Measurements from ENCODE around the gene TMEM205.

Gene TMEM205

GRCh38 chr19:11359421-11359820, 13.4 kb upstream of the TMEM205 start:
- Histone ChIP-seq H3K79me2 (ENCODE audit: control insufficient read depth, low read length) (no peaks in the 10 kb centered on the region), H3K9me3 (ENCODE audit: control insufficient read depth, insufficient read depth, low read length) (no peaks in the 10 kb centered on the region), H4K20me1 (ENCODE audit: control insufficient read depth, insufficient read depth, low read depth, low read length) (no peaks in the 10 kb centered on the region), H3K9me2 (replicated peaks; ENCODE audit: control insufficient read depth, low read length) (no peaks in the 10 kb centered on the region), H3K4me2 (ENCODE audit: low read length) (no peak overlapping the region), H3K4me1 (ENCODE audit: control insufficient read depth, low read length) (no peaks in the 10 kb centered on the region), H3F3A (ENCODE audit: control insufficient read depth, insufficient read depth) (no peaks in the 10 kb centered on the region), H3K4me3 (ENCODE audit: low read length) (no peak overlapping the region), H3K27me3 (ENCODE audit: control insufficient read depth, low read length) (no peaks in the 10 kb centered on the region), H3K27ac (ENCODE audit: low read depth, low read length) (no peak overlapping the region), H3K36me3 (ENCODE audit: control insufficient read depth, low read length) (no peaks in the 10 kb centered on the region)
- TF ChIP-seq CTCF (IDR thresholded peaks at IDR 0.05; ENCODE audit: low read depth, low read length, poor library complexity, severe bottlenecking) = no peak
- no peak for TF ChIP-seq EZH2phosphoT487 (IDR thresholded peaks at IDR 0.05; ENCODE audit: borderline replicate concordance, low read length)

GRCh38 chr19:11356676-11357550, 10.8 kb upstream of the TMEM205 start:
- Histone ChIP-seq H4K20me1 (ENCODE audit: control insufficient read depth, insufficient read depth, low read depth, low read length) (no peaks in the 10 kb centered on the region), H3K79me2 (ENCODE audit: control insufficient read depth, low read length) (no peaks in the 10 kb centered on the region), H3K27ac (ENCODE audit: low read depth, low read length) (no peak overlapping the region), H3F3A (ENCODE audit: control insufficient read depth, insufficient read depth) (no peaks in the 10 kb centered on the region; the same call in 1 of the 2 replicates), H3K4me2 (ENCODE audit: low read length) (no peak overlapping the region), H3K4me1 (ENCODE audit: control insufficient read depth, low read length) (no peaks in the 10 kb centered on the region), H3K9me3 (ENCODE audit: control insufficient read depth, insufficient read depth, low read length) (no peaks in the 10 kb centered on the region), H3K9me2 (replicated peaks; ENCODE audit: control insufficient read depth, low read length) (no peaks in the 10 kb centered on the region), H3K36me3 (ENCODE audit: control insufficient read depth, low read length) (no peaks in the 10 kb centered on the region), H3K4me3 (ENCODE audit: low read length) (no peak overlapping the region), H3K27me3 (ENCODE audit: control insufficient read depth, low read length) (no peaks in the 10 kb centered on the region)
- TF ChIP-seq CTCF (IDR thresholded peaks at IDR 0.05; ENCODE audit: low read depth, low read length, poor library complexity, severe bottlenecking) (no peak), EZH2phosphoT487 (IDR thresholded peaks at IDR 0.05; ENCODE audit: borderline replicate concordance, low read length) (no peak)

- no peak overlapping the region for H3K4me3 ChIP-seq (ENCODE audit: low read length)
- H3K9me3 ChIP-seq (ENCODE audit: control insufficient read depth, insufficient read depth, low read length) = no peaks in the 10 kb centered on the region
- TF ChIP-seq CTCF (IDR thresholded peaks at IDR 0.05; ENCODE audit: low read depth, low read length, poor library complexity, severe bottlenecking) (no peak), EZH2phosphoT487 (IDR thresholded peaks at IDR 0.05; ENCODE audit: borderline replicate concordance, low read length) (no peak)
- no peaks in the 10 kb centered on the region for H3K9me2 ChIP-seq (replicated peaks; ENCODE audit: control insufficient read depth, low read length)
- H3K36me3 ChIP-seq (ENCODE audit: control insufficient read depth, low read length) = no peaks in the 10 kb centered on the region
- no peak overlapping the region for H3K4me2 ChIP-seq (ENCODE audit: low read length)
- H3K27me3 ChIP-seq (ENCODE audit: control insufficient read depth, low read length) = no peaks in the 10 kb centered on the region
- H3F3A ChIP-seq (ENCODE audit: control insufficient read depth, insufficient read depth) = no peaks in the 10 kb centered on the region; the same call in 1 of the 2 replicates
- H3K27ac ChIP-seq (ENCODE audit: low read depth, low read length) = no peak overlapping the region
- H3K79me2 ChIP-seq (ENCODE audit: control insufficient read depth, low read length) = no peaks in the 10 kb centered on the region
- no peaks in the 10 kb centered on the region for H3K4me1 ChIP-seq (ENCODE audit: control insufficient read depth, low read length)
- no peaks in the 10 kb centered on the region for H4K20me1 ChIP-seq (ENCODE audit: control insufficient read depth, insufficient read depth, low read depth, low read length)
These were observed 10.0 kb upstream of the TMEM205 start for GRCh38 chr19:11356074-11356397.
